Activated CD4-positive, alpha-beta T cell treated with anti-CD3 and anti-CD28 coated beads, Interleukin-2, amount 10 ng/mL, durations not matched to agents 24 days and 14 days (primary cell): ENCODE measurements around the gene RNF225. TPM values are rescaled to one million over a fixed set of nuclear protein-coding genes. Genes with fewer than 3 reads are reported as not detected.

ENCODE experiments used
- DNase-seq: peaks from one replicate; pipeline ENCODE4 v3.0.0; 2022
- H3K27ac Mint-ChIP-seq: one replicate; pipeline ENCODE4 v1.8.0; 2022; ENCODE audit warnings: mild to moderate bottlenecking, mixed read lengths
- H3K27me3 Mint-ChIP-seq: one replicate; pipeline ENCODE4 v1.8.0; 2022; ENCODE audit warnings: mixed read lengths
- H3K36me3 Mint-ChIP-seq: one replicate; pipeline ENCODE4 v1.8.0; 2022; ENCODE audit warnings: low read depth, mild to moderate bottlenecking, mixed read lengths
- H3K4me1 Mint-ChIP-seq: one replicate; pipeline ENCODE4 v1.8.0; 2021; ENCODE audit warnings: mixed read lengths
- H3K4me3 Mint-ChIP-seq: one replicate; pipeline ENCODE4 v1.8.0; 2022; ENCODE audit warnings: mild to moderate bottlenecking, moderate library complexity, mixed read lengths
- H3K9me3 Mint-ChIP-seq: one replicate; pipeline ENCODE4 v1.8.0; 2021; ENCODE audit warnings: mixed read lengths
- intact Hi-C: fragments of 100-400 bp; cut with micrococcal nuclease; formaldehyde crosslinking; loops from one replicate; pipeline ENCODE4 v1.15.1; 2023
- total RNA-seq: library from RNA; stranded (reverse); gene quantifications from 2 replicates; pipeline ENCODE4 v1.2.3, GENCODE V29; 2022

Gene RNF225
- total RNA-seq, 1 donor from 2014 or later, result 1.1 TPM

GRCh38 chr19:58355215-58355796, 40.1 kb upstream of the RNF225 start:
- Mint-ChIP-seq H3K27me3 (no peaks in the 10 kb centered on the region), H3K4me1 (peaks cover 4% of the 10 kb centered on the region), H3K36me3 (peaks cover 2% of the 10 kb centered on the region), H3K27ac (no peak overlapping the region), H3K9me3 (no peaks in the 10 kb centered on the region), H3K4me3 (no peak overlapping the region)
- intact Hi-C loops, result no loop called here
- no peak for DNase-seq

DNA sequence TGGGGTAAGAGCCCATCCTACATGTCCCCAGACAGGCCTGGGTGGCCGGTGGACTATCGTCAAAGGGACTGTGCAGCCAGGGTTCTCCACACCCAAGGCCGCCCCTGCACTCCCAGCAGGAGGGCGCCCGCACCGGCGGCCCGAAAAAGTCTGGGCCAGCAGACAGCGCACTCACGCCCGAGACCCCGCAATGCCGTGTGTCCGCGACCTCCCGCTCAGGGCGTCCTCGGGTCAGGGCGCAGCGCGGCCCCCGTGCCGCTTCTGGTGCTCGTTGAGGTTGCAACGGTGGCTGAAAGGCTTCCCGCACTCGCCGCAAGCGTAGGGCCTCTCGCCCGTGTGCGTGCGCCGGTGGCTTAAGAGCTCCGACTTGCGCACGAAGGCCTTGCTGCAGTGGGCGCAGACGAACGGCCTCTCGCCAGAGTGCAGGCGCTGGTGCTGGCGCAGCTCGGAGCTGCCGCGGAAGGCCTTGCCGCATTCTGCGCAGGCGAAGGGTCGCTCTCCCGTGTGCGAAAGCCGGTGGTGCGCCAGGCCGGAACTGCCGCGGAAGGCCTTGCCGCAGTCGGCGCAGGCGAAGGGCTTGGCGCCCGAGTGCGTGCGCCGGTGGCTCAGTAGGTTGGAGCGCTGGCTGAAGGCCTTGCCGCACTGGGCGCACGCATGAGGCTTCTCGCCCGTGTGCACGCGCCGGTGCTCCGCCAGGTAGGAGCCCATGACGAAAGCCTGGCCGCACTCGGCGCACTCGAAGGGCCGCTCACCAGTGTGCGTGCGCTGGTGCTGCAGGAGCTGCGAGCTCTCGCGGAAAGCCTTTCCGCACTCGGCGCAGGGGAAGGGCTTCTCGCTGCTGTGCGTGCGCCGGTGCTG, 39.3 kb upstream of the RNF225 start:
- intact Hi-C loops, result no loop called here
- no peak overlapping the region for H3K27ac Mint-ChIP-seq
- H3K4me1 Mint-ChIP-seq, result peaks cover 4% of the 10 kb centered on the region
- H3K4me3 Mint-ChIP-seq, result peak overlapping the region; percentile 55
- H3K36me3 Mint-ChIP-seq, result peaks cover under 1% of the 10 kb centered on the region
- H3K27me3 Mint-ChIP-seq, result no peaks in the 10 kb centered on the region
- H3K9me3 Mint-ChIP-seq, result no peaks in the 10 kb centered on the region
- peak; percentile 83 for DNase-seq

GRCh38 chr19:58356766-58357480, 38.5 kb upstream of the RNF225 start:
- Mint-ChIP-seq H3K4me1 (peaks cover 6% of the 10 kb centered on the region), H3K9me3 (no peaks in the 10 kb centered on the region), H3K27me3 (no peaks in the 10 kb centered on the region), H3K36me3 (peaks cover 2% of the 10 kb centered on the region), H3K4me3 (peak overlapping the region; percentile 55), H3K27ac (no peak overlapping the region)
- no peak for DNase-seq
- intact Hi-C loops, result no loop called here

- Mint-ChIP-seq H3K27me3 (no peaks in the 10 kb centered on the region), H3K27ac (no peak overlapping the region), H3K9me3 (no peaks in the 10 kb centered on the region), H3K36me3 (peaks cover 5% of the 10 kb centered on the region), H3K4me1 (peaks cover 10% of the 10 kb centered on the region), H3K4me3 (no peak overlapping the region)
- intact Hi-C loops, result no loop called here
- no peak for DNase-seq
These were observed 37.8 kb upstream of the RNF225 start for GRCh38 chr19:58357481-58358145.

- intact Hi-C loops, result loop anchor here (1.0 kb wide), 5 partner anchors 15 to 39 kb away; partner anchors contain the start of genes RPS5 and ZNF837
- no peaks in the 10 kb centered on the region for H3K9me3 Mint-ChIP-seq
- peaks cover 9% of the 10 kb centered on the region for H3K4me1 Mint-ChIP-seq
- no peaks in the 10 kb centered on the region for H3K27me3 Mint-ChIP-seq
- peak; percentile 81 for DNase-seq
- peaks cover 5% of the 10 kb centered on the region for H3K36me3 Mint-ChIP-seq
- peak overlapping the region; percentile 97 for H3K27ac Mint-ChIP-seq
- peak overlapping the region; percentile 95 for H3K4me3 Mint-ChIP-seq
These were observed 33.6 kb upstream of the RNF225 start for GRCh38 chr19:58361900-58362271.

- H3K27me3 Mint-ChIP-seq, result no peaks in the 10 kb centered on the region
- intact Hi-C loops, result loop anchor here (1.0 kb wide), 5 partner anchors 15 to 39 kb away; partner anchors contain the start of genes RPS5 and ZNF837
These were observed 33.0 kb upstream of the RNF225 start, which contains the start of gene ZNF497 for GRCh38 chr19:58362272-58362994. TSS of gene ZNF497 (minus strand) at chr19:58362751. CDS start at chr19:58357635, 5,116 bp downstream.

DNA sequence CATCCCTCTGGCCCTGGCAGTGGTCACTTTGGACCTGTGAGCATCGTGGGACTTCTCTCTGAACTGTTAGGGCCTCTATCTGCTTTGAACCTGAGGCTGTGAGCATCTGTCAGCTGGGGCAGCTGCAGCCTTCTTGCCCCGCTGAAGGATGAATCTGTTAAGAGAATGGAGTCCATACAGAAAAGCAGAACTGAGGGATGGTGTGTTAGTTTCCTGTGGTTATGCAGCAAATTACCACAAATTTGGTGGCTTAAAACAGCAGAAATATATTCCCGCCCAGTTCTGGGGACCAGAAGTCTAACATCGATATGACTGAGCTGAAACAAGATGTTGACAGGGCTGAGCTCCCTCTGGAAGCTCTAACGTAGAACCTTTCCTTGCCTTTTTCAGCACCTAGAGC, 31.3 kb upstream of the RNF225 start:
- Mint-ChIP-seq H3K9me3 (no peaks in the 10 kb centered on the region), H3K36me3 (peaks cover 5% of the 10 kb centered on the region), H3K4me3 (peak overlapping the region; percentile 45), H3K27ac (no peak overlapping the region), H3K27me3 (no peaks in the 10 kb centered on the region), H3K4me1 (peaks cover 9% of the 10 kb centered on the region)
- intact Hi-C loops, result no loop called here
- DNase-seq, result no peak

More at GRCh38 chr19:58362272-58362994, 33.0 kb upstream of the RNF225 start, which contains the start of gene ZNF497:
- H3K4me3 Mint-ChIP-seq, result peak within 1 kb of the TSS; percentile 95
- peaks cover 9% of the 10 kb centered on the region for H3K4me1 Mint-ChIP-seq
- peak within 1 kb of the TSS; percentile 97 for H3K27ac Mint-ChIP-seq
- peak; percentile 99 for DNase-seq
- no peaks in the 10 kb centered on the region for H3K9me3 Mint-ChIP-seq
- H3K36me3 Mint-ChIP-seq, result peaks cover 5% of the 10 kb centered on the region

- H3K9me3 Mint-ChIP-seq, result no peaks in the 10 kb centered on the region
- peaks cover 4% of the 10 kb centered on the region for H3K36me3 Mint-ChIP-seq
- H3K4me3 Mint-ChIP-seq, result no peak overlapping the region
- intact Hi-C loops, result no loop called here
- no peaks in the 10 kb centered on the region for H3K27me3 Mint-ChIP-seq
- H3K4me1 Mint-ChIP-seq, result peaks cover 8% of the 10 kb centered on the region
- no peak overlapping the region for H3K27ac Mint-ChIP-seq
- no peak for DNase-seq
These were observed 28.6 kb upstream of the RNF225 start for GRCh38 chr19:58366585-58367430.

- no peaks in the 10 kb centered on the region for H3K27me3 Mint-ChIP-seq
- DNase-seq, result no peak
- no peaks in the 10 kb centered on the region for H3K9me3 Mint-ChIP-seq
- no peak overlapping the region for H3K4me3 Mint-ChIP-seq
- no peak overlapping the region for H3K27ac Mint-ChIP-seq
- intact Hi-C loops, result no loop called here
- peaks cover 1% of the 10 kb centered on the region for H3K4me1 Mint-ChIP-seq
- no peaks in the 10 kb centered on the region for H3K36me3 Mint-ChIP-seq
These were observed 27.6 kb upstream of the RNF225 start for GRCh38 chr19:58367698-58368454.

- DNase-seq, result no peak
- intact Hi-C loops, result no loop called here
- no peaks in the 10 kb centered on the region for H3K9me3 Mint-ChIP-seq
- H3K27ac Mint-ChIP-seq, result no peak overlapping the region
- no peaks in the 10 kb centered on the region for H3K4me1 Mint-ChIP-seq
- H3K36me3 Mint-ChIP-seq, result no peaks in the 10 kb centered on the region
- H3K4me3 Mint-ChIP-seq, result no peak overlapping the region
- H3K27me3 Mint-ChIP-seq, result no peaks in the 10 kb centered on the region
These were observed 26.7 kb upstream of the RNF225 start for GRCh38 chr19:58368561-58369360.

DNA sequence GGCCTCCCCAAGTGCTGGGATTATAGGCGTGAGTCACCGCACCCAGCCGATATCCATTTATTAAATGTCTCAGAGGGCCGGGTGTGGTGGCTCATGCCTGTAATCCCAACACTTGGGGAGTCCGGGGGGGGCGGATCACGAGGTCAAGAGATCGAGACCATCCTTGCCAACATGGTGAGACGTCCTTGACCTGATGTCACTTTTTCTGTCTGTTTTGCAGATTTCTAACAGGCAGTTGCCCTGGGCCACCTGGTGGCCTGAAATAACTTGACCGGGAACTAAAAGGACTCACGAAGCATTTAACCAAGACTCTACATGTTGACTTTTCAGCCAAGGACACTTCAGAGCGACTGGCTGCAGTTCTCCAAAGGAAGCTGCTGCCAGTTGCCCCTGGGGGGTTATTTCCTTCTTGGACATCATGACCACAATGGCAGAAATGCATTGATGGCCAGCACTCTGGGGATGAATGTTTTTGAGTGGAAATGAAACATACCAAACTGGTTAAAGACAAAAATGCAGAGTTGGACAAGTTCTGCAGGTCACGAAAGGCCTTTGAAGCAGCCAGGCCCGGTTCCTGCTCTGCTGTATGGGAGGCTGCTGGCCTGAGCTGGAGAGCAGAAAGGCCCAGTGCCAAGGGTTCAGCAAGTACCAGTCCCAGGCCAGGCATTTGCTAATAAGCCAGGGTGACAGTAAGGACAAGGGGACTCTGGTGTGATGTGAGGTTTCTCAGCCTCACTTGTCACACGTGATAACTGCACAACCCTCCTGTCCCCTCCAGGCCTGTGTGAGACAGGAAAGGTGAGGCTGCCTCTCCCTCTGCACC, 22.9 kb upstream of the RNF225 start:
- H3K36me3 Mint-ChIP-seq, result no peaks in the 10 kb centered on the region
- DNase-seq, result no peak

More for the DNA sequence above, 22.9 kb upstream of the RNF225 start:
- intact Hi-C loops, result no loop called here
- Mint-ChIP-seq H3K27ac (no peak overlapping the region), H3K9me3 (no peaks in the 10 kb centered on the region), H3K4me3 (no peak overlapping the region), H3K4me1 (peaks cover 2% of the 10 kb centered on the region), H3K27me3 (no peaks in the 10 kb centered on the region)
